ENCODE data around the gene SMIM10L1.

GRCh38 chr12:11183011-11183410 lies 12.0 kb downstream of the SMIM10L1 start:
- no peak for TF ChIP-seq CTCF (IDR thresholded peaks at IDR 0.05)
- TF ChIP-seq POLR2A (IDR thresholded peaks at IDR 0.05): no peak
- TF ChIP-seq EP300 (IDR thresholded peaks at IDR 0.05): no peak
